ENCODE measurements around the gene TROAP. TPM values are rescaled to one million over a fixed set of nuclear protein-coding genes. Genes with fewer than 3 reads are reported as not detected.

Gene TROAP
- total and polyA plus RNA-seq, 9 donors, result 6.9 to 18.2 (median 12.1) TPM

Other genes starting within 250 kb of the TROAP start
- 1.1 TPM for gene DHH, start 228.5 kb upstream of the TROAP start, total RNA-seq
- 1 to 10 TPM in 5 of 8 donors, under 1 TPM in 3; 0.42 to 3.4 (median 1.2) TPM for gene DHH, start 228.5 kb upstream of the TROAP start, polyA plus RNA-seq (ENCODE audit: insufficient read depth in 1 of 8, insufficient read length in 8 of 8, low replicate concordance in 1 of 8)
- gene LMBR1L, start 212.4 kb upstream of the TROAP start, total RNA-seq, result 30.2 TPM
- gene LMBR1L, start 212.4 kb upstream of the TROAP start, polyA plus RNA-seq (ENCODE audit: insufficient read depth in 1 of 8, insufficient read length in 8 of 8, low replicate concordance in 1 of 8), result 10 to 100 TPM; 33.6 to 53.1 (median 39.9) TPM
- gene TUBA1B, start 191.9 kb upstream of the TROAP start, total RNA-seq, result 884 TPM
- 1,000 to 10,000 TPM in 7 of 8 donors, 100 to 1,000 TPM in 1; 792 to 1,222 (median 1,110) TPM for gene TUBA1B, start 191.9 kb upstream of the TROAP start, polyA plus RNA-seq (ENCODE audit: insufficient read depth in 1 of 8, insufficient read length in 8 of 8, low replicate concordance in 1 of 8)
- 679 TPM for gene TUBA1A, start 134.2 kb upstream of the TROAP start, total RNA-seq
- 100 to 1,000 TPM; 717 to 946 (median 807) TPM for gene TUBA1A, start 134.2 kb upstream of the TROAP start, polyA plus RNA-seq (ENCODE audit: insufficient read depth in 1 of 8, insufficient read length in 8 of 8, low replicate concordance in 1 of 8)
- gene TUBA1C, start 58.2 kb upstream of the TROAP start, total RNA-seq, result 48.5 TPM
- gene TUBA1C, start 58.2 kb upstream of the TROAP start, polyA plus RNA-seq (ENCODE audit: insufficient read depth in 1 of 8, insufficient read length in 8 of 8, low replicate concordance in 1 of 8), result 100 to 1,000 TPM in 1 of 8 donors, 10 to 100 TPM in 7; 59.1 to 101 (median 84.0) TPM
- gene PRPH, start 28.1 kb upstream of the TROAP start, total RNA-seq, result 1.4 TPM
- 1 to 10 TPM; 1.3 to 3.5 (median 2.4) TPM for gene PRPH, start 28.1 kb upstream of the TROAP start, polyA plus RNA-seq (ENCODE audit: insufficient read depth in 1 of 8, insufficient read length in 8 of 8, low replicate concordance in 1 of 8)
- gene C1QL4, start 13.9 kb downstream of the TROAP start, total RNA-seq, result 0.27 TPM
- under 1 TPM in 6 of 8 donors, not detected in 2; 0.05 to 0.15 (median 0.09) TPM for gene C1QL4, start 13.9 kb downstream of the TROAP start, polyA plus RNA-seq (ENCODE audit: insufficient read depth in 1 of 8, insufficient read length in 8 of 8, low replicate concordance in 1 of 8)
- gene DNAJC22, start 23.6 kb downstream of the TROAP start, total RNA-seq, result 0.04 TPM
- gene DNAJC22, start 23.6 kb downstream of the TROAP start, polyA plus RNA-seq (ENCODE audit: insufficient read depth in 1 of 8, insufficient read length in 8 of 8, low replicate concordance in 1 of 8), result 1 to 10 TPM in 1 of 8 donors, under 1 TPM in 7; 0.02 to 2.5 (median 0.15) TPM
- gene SPATS2, start 44.2 kb downstream of the TROAP start, total RNA-seq, result 18.8 TPM
- gene SPATS2, start 44.2 kb downstream of the TROAP start, polyA plus RNA-seq (ENCODE audit: insufficient read depth in 1 of 8, insufficient read length in 8 of 8, low replicate concordance in 1 of 8), result 10 to 100 TPM; 24.2 to 42.1 (median 29.6) TPM
- gene KCNH3, start 215.8 kb downstream of the TROAP start, total RNA-seq, result 1.1 TPM
- gene KCNH3, start 215.8 kb downstream of the TROAP start, polyA plus RNA-seq (ENCODE audit: insufficient read depth in 1 of 8, insufficient read length in 8 of 8, low replicate concordance in 1 of 8), result 1 to 10 TPM in 7 of 8 donors, under 1 TPM in 1; 0.96 to 2.0 (median 1.6) TPM
- 52.5 TPM for gene MCRS1, start 244.9 kb downstream of the TROAP start, total RNA-seq
- gene MCRS1, start 244.9 kb downstream of the TROAP start, polyA plus RNA-seq (ENCODE audit: insufficient read depth in 1 of 8, insufficient read length in 8 of 8, low replicate concordance in 1 of 8), result 10 to 100 TPM; 56.0 to 77.2 (median 60.1) TPM